Calu3 (cell line): ENCODE data around the gene CPSF4L. TPM values are rescaled to one million over a fixed set of nuclear protein-coding genes. Genes with fewer than 3 reads are reported as not detected.

ENCODE experiments used
- BruUV-seq: library from RNA; stranded (reverse); fragments of 400-500 nt; replicated peaks from 2 replicates; lab custom pipeline; 2021; lab: Mats Ljungman, UMichigan
- CTCF ChIA-PET: fragments of 300-600 bp; sonication (Branson Sonifier 250); formaldehyde crosslinking; loops from one replicate; lab custom pipeline; 2022; ENCODE audit warnings: antibody characterized with exemption; lab: Charles Lee
- DNase-seq: peaks from one replicate; pipeline ENCODE4 v3.0.0; 2022
- H3K27ac Mint-ChIP-seq: one replicate; pipeline ENCODE4 v1.8.0; 2022; ENCODE audit warnings: mixed read lengths; ENCODE audit not compliant: unreplicated experiment
- H3K27me3 Mint-ChIP-seq: one replicate; pipeline ENCODE4 v1.8.0; 2022; ENCODE audit warnings: mixed read lengths; ENCODE audit not compliant: unreplicated experiment
- H3K36me3 Mint-ChIP-seq: one replicate; pipeline ENCODE4 v1.8.0; 2022; ENCODE audit warnings: mild to moderate bottlenecking, moderate library complexity, mixed read lengths; ENCODE audit not compliant: insufficient read depth, unreplicated experiment
- H3K4me1 Mint-ChIP-seq: one replicate; pipeline ENCODE4 v1.8.0; 2022; ENCODE audit warnings: mild to moderate bottlenecking, low read depth, mixed read lengths; ENCODE audit not compliant: unreplicated experiment
- H3K4me3 Mint-ChIP-seq: one replicate; pipeline ENCODE4 v1.8.0; 2022; ENCODE audit warnings: mild to moderate bottlenecking, low read depth, moderate library complexity, mixed read lengths; ENCODE audit not compliant: unreplicated experiment
- H3K9me3 Mint-ChIP-seq: one replicate; pipeline ENCODE4 v1.8.0; 2022; ENCODE audit warnings: low read depth, mixed read lengths; ENCODE audit not compliant: unreplicated experiment
- CTCF ChIP-seq: fragments of 200-600 bp; IDR thresholded peaks from one replicate; pipeline ENCODE4 v1.8.0; 2022; ENCODE audit warnings: antibody characterized with exemption; ENCODE audit not compliant: unreplicated experiment
- intact Hi-C: fragments of 100-400 bp; cut with micrococcal nuclease; formaldehyde crosslinking; loops from one replicate; pipeline ENCODE4 v1.10.0; 2022; ENCODE audit not compliant: unreplicated experiment
- total RNA-seq: library from RNA; stranded (reverse); gene quantifications from 2 replicates; pipeline ENCODE4 v1.2.3, GENCODE V29; 2022

The CPSF4L gene
- total RNA-seq, 1 experiment from 2014 or later, result not detected

GRCh38 chr17:73199751-73200317, 61.8 kb downstream of the CPSF4L start:
- Mint-ChIP-seq H3K27me3 (no peaks in the 10 kb centered on the region), H3K4me3 (no peak overlapping the region), H3K36me3 (peaks cover 90% of the 10 kb centered on the region), H3K4me1 (peaks cover 23% of the 10 kb centered on the region), H3K9me3 (no peaks in the 10 kb centered on the region), H3K27ac (no peak overlapping the region)
- CTCF ChIA-PET, result no interaction called here
- intact Hi-C loops, result no loop called here
- BruUV-seq, result no TSS peak
- no peak for DNase-seq
- TF ChIP-seq CTCF, result no peak

DNA sequence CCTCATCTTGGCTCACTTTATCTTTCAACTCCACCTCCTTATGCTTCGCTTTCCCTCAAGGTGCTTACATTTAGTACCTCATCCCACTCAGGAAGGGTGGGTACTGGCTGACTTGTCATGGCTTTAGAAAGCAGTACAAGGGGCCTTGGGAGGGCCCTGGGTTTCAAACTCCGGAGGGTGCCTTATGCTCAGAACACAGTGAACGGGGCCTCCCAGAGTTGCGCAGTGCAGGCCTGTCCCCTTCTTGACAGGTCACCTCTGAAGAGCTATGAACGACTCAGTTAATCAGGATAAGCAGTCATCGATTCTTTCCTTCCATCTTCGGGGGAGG, 62.8 kb downstream of the CPSF4L start:
- Mint-ChIP-seq H3K27me3 (no peaks in the 10 kb centered on the region), H3K4me3 (no peak overlapping the region), H3K9me3 (no peaks in the 10 kb centered on the region), H3K27ac (no peak overlapping the region), H3K36me3 (peaks cover 84% of the 10 kb centered on the region), H3K4me1 (peaks cover 21% of the 10 kb centered on the region)
- CTCF ChIA-PET, result no interaction called here
- BruUV-seq, result no TSS peak
- intact Hi-C loops, result no loop called here
- DNase-seq, result no peak
- no peak for TF ChIP-seq CTCF

Other genes starting within 250 kb of the CPSF4L start
- 60.3 and 70.1 TPM in 2 replicates for gene SLC39A11, start 169.2 kb downstream of the CPSF4L start, total RNA-seq
- gene SSTR2, start 96.9 kb downstream of the CPSF4L start, total RNA-seq, result 0.54 and 0.64 TPM in 2 replicates
- 36.1 and 37.7 TPM in 2 replicates for gene COG1, start 68.8 kb downstream of the CPSF4L start, total RNA-seq
- 50.2 and 60.1 TPM in 2 replicates for gene CDC42EP4, start 50.1 kb upstream of the CPSF4L start, total RNA-seq